Neural cell (in vitro differentiated cells): ENCODE data around the gene AP3D1.

ENCODE experiments used
- EP300 ChIP-seq: fragments of 450-650 bp; conservative IDR thresholded peaks from 2 replicates; pipeline ENCODE4 v1.6.1; 2014; ENCODE audit warnings: antibody characterized with exemption, mild to moderate bottlenecking, moderate library complexity; ENCODE audit not compliant: poor library complexity, severe bottlenecking
- EZH2 ChIP-seq: fragments of 200-600, 300-800 bp; shearing (Covaris generic), sonication (generic); IDR thresholded peaks from 2 replicates; pipeline ENCODE4 v1.6.1; 2014; ENCODE audit warnings: antibody characterized with exemption, low read length, borderline replicate concordance, mild to moderate bottlenecking; ENCODE audit not compliant: insufficient read depth, poor library complexity, severe bottlenecking
- MXI1 ChIP-seq: fragments of 450-650 bp; conservative IDR thresholded peaks from 2 replicates; pipeline ENCODE4 v1.6.1; 2014; ENCODE audit warnings: antibody characterized with exemption, mild to moderate bottlenecking; ENCODE audit not compliant: poor library complexity, severe bottlenecking
- RAD21 ChIP-seq: fragments of 450-650 bp; conservative IDR thresholded peaks from 2 replicates; pipeline ENCODE4 v1.6.1; 2014; ENCODE audit warnings: antibody characterized with exemption, mild to moderate bottlenecking, moderate library complexity
- TAF1 ChIP-seq: IDR thresholded peaks from 2 replicates; pipeline ENCODE4 v1.6.1; 2012; ENCODE audit warnings: low read depth
- TF ChIP-seq, protein P1 (sequence below): fragments of 450-650 bp; IDR thresholded peaks from 2 replicates; pipeline ENCODE4 v1.5.1; 2014; ENCODE audit warnings: antibody characterized with exemption, mild to moderate bottlenecking, moderate library complexity; ENCODE audit not compliant: poor library complexity, severe bottlenecking

DNA sequence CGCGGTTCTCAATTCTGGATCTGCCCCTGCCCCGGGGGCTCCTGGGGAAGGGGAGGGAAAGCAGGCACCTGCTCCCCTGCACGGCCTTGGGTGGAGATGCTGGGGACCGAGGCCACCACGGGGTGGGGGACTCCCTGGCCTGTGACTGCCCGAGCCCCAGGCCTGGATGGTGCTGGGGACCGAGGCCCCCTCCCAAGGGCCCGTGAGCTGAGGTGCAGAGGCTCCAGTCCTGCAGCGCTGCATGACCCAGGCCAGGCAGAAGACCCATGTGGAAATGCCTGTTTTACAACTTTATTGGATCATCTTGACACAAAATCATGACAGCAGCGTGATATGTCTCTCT lies 50.7 kb downstream of the AP3D1 start:
- TF ChIP-seq, protein P1, sequence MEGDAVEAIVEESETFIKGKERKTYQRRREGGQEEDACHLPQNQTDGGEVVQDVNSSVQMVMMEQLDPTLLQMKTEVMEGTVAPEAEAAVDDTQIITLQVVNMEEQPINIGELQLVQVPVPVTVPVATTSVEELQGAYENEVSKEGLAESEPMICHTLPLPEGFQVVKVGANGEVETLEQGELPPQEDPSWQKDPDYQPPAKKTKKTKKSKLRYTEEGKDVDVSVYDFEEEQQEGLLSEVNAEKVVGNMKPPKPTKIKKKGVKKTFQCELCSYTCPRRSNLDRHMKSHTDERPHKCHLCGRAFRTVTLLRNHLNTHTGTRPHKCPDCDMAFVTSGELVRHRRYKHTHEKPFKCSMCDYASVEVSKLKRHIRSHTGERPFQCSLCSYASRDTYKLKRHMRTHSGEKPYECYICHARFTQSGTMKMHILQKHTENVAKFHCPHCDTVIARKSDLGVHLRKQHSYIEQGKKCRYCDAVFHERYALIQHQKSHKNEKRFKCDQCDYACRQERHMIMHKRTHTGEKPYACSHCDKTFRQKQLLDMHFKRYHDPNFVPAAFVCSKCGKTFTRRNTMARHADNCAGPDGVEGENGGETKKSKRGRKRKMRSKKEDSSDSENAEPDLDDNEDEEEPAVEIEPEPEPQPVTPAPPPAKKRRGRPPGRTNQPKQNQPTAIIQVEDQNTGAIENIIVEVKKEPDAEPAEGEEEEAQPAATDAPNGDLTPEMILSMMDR: no peak
- TF ChIP-seq MXI1: no peak
- no peak for TF ChIP-seq RAD21
- no peak for TF ChIP-seq TAF1
- TF ChIP-seq EP300: no peak
- no peak for TF ChIP-seq EZH2
